GM12878 (cell line): ENCODE data around the gene IPPK. TPM values are rescaled to one million over a fixed set of nuclear protein-coding genes. Genes with fewer than 3 reads are reported as not detected.
A peak's percentile ranks its signal among the peaks of the same experiment; 100 is the strongest.

Experiments used
- ATAC-seq: fragments of 200-7000 bp; cut with Tn5 transposase; 3 replicates; pipeline ENCODE4 v1.9.1; 2020; ENCODE audit warnings: mild to moderate bottlenecking, moderate library complexity
- BruUV-seq: library from RNA; stranded (reverse); fragments of 400-500 nt; replicated peaks from 2 replicates; lab custom pipeline; 2021; lab: Mats Ljungman, UMichigan
- CTCF ChIA-PET: fragments of 300-600 bp; sonication (Branson Sonifier 250); formaldehyde crosslinking; extraction: SDS; loops from one replicate; lab custom pipeline; 2021; ENCODE audit warnings: inconsistent platforms; lab: Yijun Ruan, JAX
- POLR2A ChIA-PET: fragments of 350-600 bp; formaldehyde crosslinking; extraction: SDS; loops from one replicate; lab custom pipeline; 2021; ENCODE audit warnings: inconsistent platforms; lab: Charles Lee
- RAD21 ChIA-PET: fragments of 300-600 bp; sonication (Branson Sonifier 250); formaldehyde crosslinking; loops from one replicate; lab custom pipeline; 2023; ENCODE audit warnings: antibody characterized with exemption; ENCODE audit not compliant: unreplicated experiment; lab: Charles Lee
- SMC1A ChIA-PET: fragments of 300-600 bp; sonication (Branson Sonifier 250); formaldehyde crosslinking; loops from one replicate; lab custom pipeline; 2023; ENCODE audit not compliant: unreplicated experiment, uncharacterized antibody; lab: Charles Lee
- DNase-seq: peaks from one replicate; pipeline ENCODE4 v3.0.0-alpha.2; 2011; ENCODE audit warnings: low read depth, low spot score
- FAIRE-seq: peaks from 3 replicates; lab custom pipeline; 2011; peaks lifted over from hg19 to GRCh38; lab: Jason Lieb, UNC
- H2AFZ ChIP-seq: 2 replicates; pipeline ENCODE4 v1.6.0; 2011; ENCODE audit warnings: low read depth, low read length, control low read depth; ENCODE audit not compliant: control insufficient read depth
- H3K27ac ChIP-seq: 2 replicates; pipeline ENCODE4 v1.5.1; 2011; ENCODE audit warnings: control low read depth; ENCODE audit not compliant: control insufficient read depth, insufficient read depth
- H3K27me3 ChIP-seq, 2 experiments: replicated peaks in 1 of 2; 2 replicates each; pipeline versions ENCODE4 v1.6.0 to v1.6.1; 2011; ENCODE audit warnings: low read length in 1 of 2; ENCODE audit not compliant: control insufficient read depth in 2 of 2, insufficient read depth in 2 of 2
- H3K36me3 ChIP-seq, 2 experiments: 2 replicates each; pipeline ENCODE4 v1.5.1; 2011; ENCODE audit warnings: low read length in 1 of 2; ENCODE audit not compliant: control insufficient read depth in 2 of 2, insufficient read depth in 2 of 2
- H3K4me1 ChIP-seq: 2 replicates; pipeline ENCODE4 v1.6.1; 2011; ENCODE audit warnings: mild to moderate bottlenecking, low read length, moderate library complexity, mixed read lengths; ENCODE audit not compliant: control insufficient read depth, insufficient read depth
- H3K4me2 ChIP-seq: 2 replicates; pipeline ENCODE4 v1.6.0; 2011; ENCODE audit warnings: control low read depth; ENCODE audit not compliant: control insufficient read depth, insufficient read depth
- H3K4me3 ChIP-seq: fragments of 200-600 bp; sonication (generic); 2 replicates; pipeline ENCODE4 v1.5.1; 2016
- H3K79me2 ChIP-seq: 2 replicates; pipeline ENCODE4 v1.6.0; 2011; ENCODE audit warnings: low read length; ENCODE audit not compliant: control insufficient read depth, insufficient read depth
- H3K9ac ChIP-seq: 2 replicates; pipeline ENCODE4 v1.8.0; 2011; ENCODE audit warnings: low read length, control low read depth, mixed read lengths; ENCODE audit not compliant: control insufficient read depth, insufficient read depth
- H3K9me3 ChIP-seq: replicated peaks from 3 replicates; pipeline ENCODE4 v1.5.1; 2011; ENCODE audit warnings: mild to moderate bottlenecking, low read length; ENCODE audit not compliant: control insufficient read depth, insufficient read depth
- H4K20me1 ChIP-seq: 2 replicates; pipeline ENCODE4 v1.6.0; 2011; ENCODE audit not compliant: control insufficient read depth, insufficient read depth
- ELK1 ChIP-seq: IDR thresholded peaks from 2 replicates; pipeline ENCODE4 v1.6.1; 2012; ENCODE audit warnings: low read depth, low read length, improper control_type of control experiment
- HSF1 ChIP-seq: fragments of 150-350 bp; IDR thresholded peaks from 2 replicates; pipeline ENCODE4 v1.6.1; 2014; ENCODE audit warnings: mild to moderate bottlenecking, low read depth, low read length
- IKZF2 ChIP-seq, 2 experiments: fragments of 450-650 bp; IDR thresholded peaks; 2 replicates each; pipeline ENCODE4 v1.6.1; 2017; ENCODE audit warnings: mild to moderate bottlenecking in 2 of 2, moderate library complexity in 2 of 2
- MEF2B ChIP-seq: fragments of 450-650 bp; IDR thresholded peaks from 2 replicates; pipeline ENCODE4 v1.6.1; 2018; ENCODE audit warnings: mild to moderate bottlenecking, moderate library complexity; ENCODE audit not compliant: partially characterized antibody, poor library complexity, severe bottlenecking
- PKNOX1 ChIP-seq: fragments of 450-650 bp; IDR thresholded peaks from 2 replicates; pipeline ENCODE4 v1.6.1; 2016; ENCODE audit warnings: mild to moderate bottlenecking
- POLR2AphosphoS5 ChIP-seq: IDR thresholded peaks from 2 replicates; pipeline ENCODE4 v1.6.1; 2011; ENCODE audit warnings: mild to moderate bottlenecking, low read length, inconsistent platforms
- RAD21 ChIP-seq: IDR thresholded peaks from 2 replicates; pipeline ENCODE4 v1.6.1; 2011; ENCODE audit warnings: mild to moderate bottlenecking, low read depth, low read length, moderate library complexity; ENCODE audit not compliant: insufficient read depth
- YBX1 ChIP-seq: fragments of 450-650 bp; IDR thresholded peaks from 2 replicates; pipeline ENCODE4 v1.6.1; 2016; ENCODE audit warnings: antibody characterized with exemption
- ZNF622 ChIP-seq: fragments of 450-650 bp; IDR thresholded peaks from 2 replicates; pipeline ENCODE4 v1.6.1; 2017; ENCODE audit warnings: mild to moderate bottlenecking, inconsistent platforms
- WGBS: methylation state at CpG from one replicate; pipeline ENCODE4 v1.1.6; 2016; ENCODE audit warnings: low lambda C conversion rate; ENCODE audit not compliant: insufficient replicate concordance, insufficient coverage; ENCODE audit errors: missing lambda C conversion rate; 5-methylcytosine and 5-hydroxymethylcytosine counted together
- in situ Hi-C: fragments of 300-500 bp; cut with MboI; formaldehyde crosslinking; loops from 9 replicates; pipeline ENCODE4 v1.14.3; 2018; ENCODE audit warnings: mixed read lengths
- intact Hi-C: fragments of 100-400 bp; cut with micrococcal nuclease; formaldehyde crosslinking; loops from one replicate; pipeline ENCODE4 v1.14.2; 2022; ENCODE audit not compliant: unreplicated experiment
- polyA plus RNA-seq, 11 experiments: library from polyadenylated mRNA; depleted of rRNA in 4 of 11; unstranded in 6 of 11; stranded (reverse) in 5 of 11; fragments of >200 nt; fragmentation: Nextera tagmentation in 4 of 11; fragmentation: Illumina TruSeq in 1 of 11; extraction: Ambion mirVana in 4 of 11; extraction: Trizol in 1 of 11; gene quantifications; 1 replicate in 1 of 11; 2 replicates in 10 of 11; pipeline versions ENCODE4 v1.2.1 to v1.2.3, GENCODE V29; 2011 to 2016; ENCODE audit warnings: inconsistent platforms in 2 of 11, missing spikeins in 2 of 11, low read depth in 1 of 11
- total RNA-seq, 4 experiments: library from RNA; depleted of rRNA in 3 of 4; stranded (reverse); fragments of >200 nt in 3 of 4; fragmentation: Illumina TruSeq in 1 of 4; extraction: Trizol in 1 of 4; gene quantifications; 2 replicates each; pipeline versions ENCODE4 v1.2.1 to v1.2.3, GENCODE V29; 2013 to 2021

IPPK gene
- total and polyA plus RNA-seq, 10 of the 15 experiments (the other 5 are each of a cell fraction or from before 2014, with no cell fraction given), result 2.1 to 22.1 (median 11.4) TPM

GRCh38 chr9:92669527-92669889 lies 423 bp downstream of the IPPK start:
- TF ChIP-seq RAD21 (no peak), ELK1 (no peak), YBX1 (no peak), IKZF2 (IDR thresholded peaks at IDR 0.05) (0 out of 4 replicates have a peak, but pooled peaks of 1 of the 2 experiments have one; percentile 25), PKNOX1 (no peak), MEF2B (peak; percentile 5), POLR2AphosphoS5 (peak; percentile 13; the same call in 1 of the 2 replicates), HSF1 (no peak), ZNF622 (no peak)
- intact Hi-C loops (loop anchor here (5.0 kb wide), 1 partner anchor 38 kb away; no protein-coding TSS in a partner anchor), in situ Hi-C loops (no loop called here)
- peaks cover 0 to 14% of the 10 kb centered on the region in 2 experiments; a peak in 2 of 4 replicates for H3K36me3 ChIP-seq
- H3K9me3 ChIP-seq, result no peaks in the 10 kb centered on the region; the same call in 2 of the 3 replicates
- SMC1A ChIA-PET, result interaction anchor here (1.7 kb wide), 1 partner anchor 15 kb away, joined by 7 read pairs; no protein-coding TSS in a partner anchor
- H4K20me1 ChIP-seq, result peaks cover 4% of the 10 kb centered on the region; the same call in 1 of the 2 replicates
- H3K4me2 ChIP-seq, result peak overlapping the region; percentile 89
- DNase-seq, result no peak
- peak overlapping the region; percentile 76 for H3K27ac ChIP-seq
- H3K4me1 ChIP-seq, result peaks cover 24% of the 10 kb centered on the region
- WGBS, result 2% methylated on average over 28 of the region's 29 CpGs
- peak overlapping the region; percentile 91 for H2AFZ ChIP-seq
- RAD21 ChIA-PET, result interaction anchor here (0.9 to 1.8 kb wide), 6 partner anchors 94 to 552 kb away, joined by 3 to 9 read pairs (median 3); no protein-coding TSS in a partner anchor
- FAIRE-seq, result no peak
- peak overlapping the region; percentile 63 for H3K9ac ChIP-seq
- ATAC-seq, result peak; percentile 46
- peaks cover 52% of the 10 kb centered on the region for H3K79me2 ChIP-seq
- BruUV-seq, result no TSS peak
- POLR2A ChIA-PET, result interaction anchor here (0.8 to 1.9 kb wide), 3 partner anchors 96 to 344 kb away, joined by 3 to 7 read pairs (median 5); partner anchors contain the start of genes BICD2, CENPP and NOL8
- no peaks in the 10 kb centered on the region for H3K27me3 ChIP-seq
- H3K4me3 ChIP-seq, result peak overlapping the region; percentile 91
- CTCF ChIA-PET, result interaction anchor here (1.0 to 2.6 kb wide), 2 partner anchors 95 to 344 kb away, joined by 4 to 12 read pairs; partner anchors contain the start of genes BICD2, CENPP and NOL8
